ENCODE results near the gene GTF2H4.

The GTF2H4 gene

GRCh38 chr6:30942338-30943060, 34.5 kb downstream of the GTF2H4 start:
- in situ Hi-C loops (cut with HindIII; ENCODE audit: low sequenced_read_pairs), result no loop called here

GRCh38 chr6:30944051-30944450, 36.0 kb downstream of the GTF2H4 start:
- in situ Hi-C loops (cut with HindIII; ENCODE audit: low sequenced_read_pairs), result no loop called here

- in situ Hi-C loops (cut with HindIII; ENCODE audit: low sequenced_read_pairs), result loop anchor here (5.0 kb wide), 1 partner anchor 127 kb away; no protein-coding TSS in a partner anchor
Measured at GRCh38 chr6:30945281-30945680, 37.3 kb downstream of the GTF2H4 start.

- in situ Hi-C loops (cut with HindIII; ENCODE audit: low sequenced_read_pairs), result loop anchor here (5.0 kb wide), 1 partner anchor 125 kb away; no protein-coding TSS in a partner anchor
Measured at GRCh38 chr6:30947231-30947630, 39.2 kb downstream of the GTF2H4 start.

GRCh38 chr6:30948811-30949210, 40.8 kb downstream of the GTF2H4 start:
- in situ Hi-C loops (cut with HindIII; ENCODE audit: low sequenced_read_pairs), result loop anchor here (5.0 kb wide), 1 partner anchor 123 kb away; no protein-coding TSS in a partner anchor

GRCh38 chr6:30951907-30952469, 44.0 kb downstream of the GTF2H4 start:
- in situ Hi-C loops (cut with HindIII; ENCODE audit: low sequenced_read_pairs), result no loop called here

- in situ Hi-C loops (cut with HindIII; ENCODE audit: low sequenced_read_pairs), result loop anchor here (5.0 kb wide), 1 partner anchor 37 kb away; no protein-coding TSS in a partner anchor
Measured at GRCh38 chr6:30954631-30955366, 46.8 kb downstream of the GTF2H4 start.

GRCh38 chr6:30955367-30956042, 47.5 kb downstream of the GTF2H4 start:
- in situ Hi-C loops (cut with HindIII; ENCODE audit: low sequenced_read_pairs), result loop anchor here (5.0 kb wide), 1 partner anchor 38 kb away; no protein-coding TSS in a partner anchor

GRCh38 chr6:30957716-30958115, 49.7 kb downstream of the GTF2H4 start:
- in situ Hi-C loops (cut with HindIII; ENCODE audit: low sequenced_read_pairs), result loop anchor here (5.0 kb wide), 1 partner anchor 40 kb away; no protein-coding TSS in a partner anchor

- in situ Hi-C loops (cut with HindIII; ENCODE audit: low sequenced_read_pairs), result no loop called here
Measured at GRCh38 chr6:30960907-30961673, 53.1 kb downstream of the GTF2H4 start.

- in situ Hi-C loops (cut with HindIII; ENCODE audit: low sequenced_read_pairs), result no loop called here
Measured at GRCh38 chr6:30962716-30963115, 54.7 kb downstream of the GTF2H4 start.

GRCh38 chr6:30963641-30964040, 55.6 kb downstream of the GTF2H4 start:
- in situ Hi-C loops (cut with HindIII; ENCODE audit: low sequenced_read_pairs), result no loop called here
